HepG2 (cell line): ENCODE measurements around the gene ABCB6. TPM values are rescaled to one million over a fixed set of nuclear protein-coding genes. Genes with fewer than 3 reads are reported as not detected.
A peak's percentile ranks its signal among the peaks of the same experiment; 100 is the strongest.

Experiments
- ATF7-NPFF ChIP-seq: sonication (generic); formaldehyde crosslinking; IDR thresholded peaks from 2 replicates; pipeline ENCODE4 v1.8.1; 2023; ENCODE audit warnings: mild to moderate bottlenecking, low read depth, missing genetic modification reagents, moderate library complexity
- CSRNP1 ChIP-seq: sonication (generic); formaldehyde crosslinking; IDR thresholded peaks from 2 replicates; pipeline ENCODE4 v1.8.1; 2023; ENCODE audit warnings: mild to moderate bottlenecking, missing genetic modification reagents
- GLI4 ChIP-seq: sonication (generic); formaldehyde crosslinking; IDR thresholded peaks from 2 replicates; pipeline ENCODE4 v1.5.1; 2020; ENCODE audit warnings: missing genetic modification reagents, mild to moderate bottlenecking, moderate library complexity, borderline replicate concordance
- HINFP ChIP-seq: sonication (generic); formaldehyde crosslinking; IDR thresholded peaks from 2 replicates; pipeline ENCODE4 v1.4.0; 2020; ENCODE audit warnings: low read depth, mild to moderate bottlenecking, missing genetic modification reagents
- KMT2A ChIP-seq: sonication (generic); formaldehyde crosslinking; IDR thresholded peaks from 2 replicates; pipeline ENCODE4 v1.4.0; 2020; ENCODE audit warnings: missing genetic modification reagents
- MBD4 ChIP-seq: IDR thresholded peaks from 2 replicates; pipeline ENCODE4 v1.6.1; 2012; ENCODE audit warnings: low read length, inconsistent platforms, borderline replicate concordance
- MTERF4 ChIP-seq: sonication (generic); formaldehyde crosslinking; IDR thresholded peaks from 2 replicates; pipeline ENCODE4 v1.8.0; 2023; ENCODE audit warnings: mild to moderate bottlenecking, missing genetic modification reagents
- NAIF1 ChIP-seq: sonication (generic); formaldehyde crosslinking; IDR thresholded peaks from 2 replicates; pipeline ENCODE4 v1.5.0; 2020; ENCODE audit warnings: mild to moderate bottlenecking, missing genetic modification reagents, borderline replicate concordance
- NFE2L2 ChIP-seq: fragments of 150-350 bp; IDR thresholded peaks from 2 replicates; pipeline ENCODE4 v1.6.1; 2014; ENCODE audit warnings: low read length
- PBX2 ChIP-seq: IDR thresholded peaks from 2 replicates; pipeline ENCODE4 v1.6.1; 2016; ENCODE audit warnings: control low read depth
- SPEN ChIP-seq: sonication (generic); formaldehyde crosslinking; IDR thresholded peaks from 2 replicates; pipeline ENCODE4 v1.5.1; 2020; ENCODE audit warnings: low read depth, mild to moderate bottlenecking, missing genetic modification reagents
- TARDBP ChIP-seq: sonication (generic); formaldehyde crosslinking; IDR thresholded peaks from 2 replicates; pipeline ENCODE4 v1.8.0; 2022; ENCODE audit warnings: mild to moderate bottlenecking, missing genetic modification reagents
- ZBTB44 ChIP-seq: sonication (generic); formaldehyde crosslinking; IDR thresholded peaks from 2 replicates; pipeline ENCODE4 v1.4.0; 2020; ENCODE audit warnings: missing genetic modification reagents
- ZNF20 ChIP-seq: sonication (generic); formaldehyde crosslinking; IDR thresholded peaks from 2 replicates; pipeline ENCODE4 v1.4.0; 2020; ENCODE audit warnings: mild to moderate bottlenecking, moderate library complexity, missing genetic modification reagents
- ZNF232 ChIP-seq: sonication (generic); formaldehyde crosslinking; IDR thresholded peaks from 2 replicates; pipeline ENCODE4 v1.4.0; 2020; ENCODE audit warnings: missing genetic modification reagents, borderline replicate concordance
- ZNF264 ChIP-seq: sonication (generic); formaldehyde crosslinking; IDR thresholded peaks from 2 replicates; pipeline ENCODE4 v1.4.0; 2020; ENCODE audit warnings: missing genetic modification reagents
- ZNF3 ChIP-seq: IDR thresholded peaks from 2 replicates; pipeline ENCODE4 v1.7.0; 2017; ENCODE audit warnings: inconsistent platforms
- ZNF547 ChIP-seq: sonication (generic); formaldehyde crosslinking; IDR thresholded peaks from 2 replicates; pipeline ENCODE4 v1.5.1; 2020; ENCODE audit warnings: mild to moderate bottlenecking, missing genetic modification reagents
- ZNF784 ChIP-seq: sonication (generic); formaldehyde crosslinking; IDR thresholded peaks from 2 replicates; pipeline ENCODE4 v1.5.1; 2020; ENCODE audit warnings: missing genetic modification reagents, mild to moderate bottlenecking, borderline replicate concordance
- ZSCAN31 ChIP-seq: sonication (generic); formaldehyde crosslinking; IDR thresholded peaks from 2 replicates; pipeline ENCODE4 v1.5.0; 2020; ENCODE audit warnings: low read depth, mild to moderate bottlenecking, missing genetic modification reagents
- polyA plus RNA-seq, 8 experiments: library from polyadenylated mRNA; depleted of rRNA in 3 of 8; stranded (reverse) in 7 of 8; unstranded in 1 of 8; fragments of >200 nt; fragmentation: Illumina TruSeq in 4 of 8; extraction: Trizol in 4 of 8; gene quantifications; 2 replicates each; pipeline versions ENCODE4 v1.2.1 to v1.2.3, GENCODE V29; 2011 to 2016; ENCODE audit warnings: low read depth in 4 of 8, missing spikeins in 1 of 8, mixed read lengths in 1 of 8; ENCODE audit not compliant: insufficient read depth in 1 of 8
- total RNA-seq, 5 experiments: library from RNA; depleted of rRNA; stranded (reverse); fragments of >200 nt; fragmentation: Illumina TruSeq; extraction: Trizol; gene quantifications; 2 replicates each; pipeline ENCODE4 v1.2.3, GENCODE V29; 2016; ENCODE audit warnings: low read depth in 1 of 5

The ABCB6 gene
- total and polyA plus RNA-seq, 2 of the 13 experiments (the other 11 are each of a cell fraction or from before 2014, with no cell fraction given) = 91.1 to 137 TPM

GRCh38 chr2:219229305-219230058 lies 10.7 kb upstream of the ABCB6 start, which contains the start of the genes ANKZF1 and ATG9A (continued):
- TF ChIP-seq PBX2 = peak; percentile 100
- peak; percentile 68; the same call in 1 of the 2 replicates for TF ChIP-seq ZNF232 (CRISPR knock-in tag)
- no peak for TF ChIP-seq ZBTB44 (CRISPR knock-in tag)
- TF ChIP-seq KMT2A = peak; percentile 83
- no peak for TF ChIP-seq ZNF20 (CRISPR knock-in tag)
- no peak; the same call in 1 of the 2 replicates for TF ChIP-seq NAIF1 (CRISPR knock-in tag)
- peak; percentile 81; the same call in 1 of the 2 replicates for TF ChIP-seq CSRNP1 (CRISPR knock-in tag)
- TF ChIP-seq HINFP = peak; percentile 89
- TF ChIP-seq ZNF3 (CRISPR knock-in tag) = no peak
- peak; percentile 60 for TF ChIP-seq TARDBP (CRISPR knock-in tag)
- peak; percentile 96; the same call in 1 of the 2 replicates for TF ChIP-seq ZNF784 (CRISPR knock-in tag)
- peak; percentile 91 for TF ChIP-seq ZNF547 (CRISPR knock-in tag)
- peak; percentile 90; the same call in 1 of the 2 replicates for TF ChIP-seq GLI4 (CRISPR knock-in tag)
- TF ChIP-seq SPEN (CRISPR knock-in tag) = peak; percentile 37
- peak; percentile 94 for TF ChIP-seq ZSCAN31 (CRISPR knock-in tag)
- peak; percentile 43; the same call in 1 of the 2 replicates for TF ChIP-seq MTERF4 (CRISPR knock-in tag)
- TF ChIP-seq ATF7-NPFF = peak; percentile 48; the same call in 1 of the 2 replicates
- no peak for TF ChIP-seq NFE2L2
- peak; percentile 79; the same call in 1 of the 2 replicates for TF ChIP-seq ZNF264 (CRISPR knock-in tag)
- TF ChIP-seq MBD4 = no peak
